ENCODE results near the gene LEF1.

The LEF1 gene

DNA sequence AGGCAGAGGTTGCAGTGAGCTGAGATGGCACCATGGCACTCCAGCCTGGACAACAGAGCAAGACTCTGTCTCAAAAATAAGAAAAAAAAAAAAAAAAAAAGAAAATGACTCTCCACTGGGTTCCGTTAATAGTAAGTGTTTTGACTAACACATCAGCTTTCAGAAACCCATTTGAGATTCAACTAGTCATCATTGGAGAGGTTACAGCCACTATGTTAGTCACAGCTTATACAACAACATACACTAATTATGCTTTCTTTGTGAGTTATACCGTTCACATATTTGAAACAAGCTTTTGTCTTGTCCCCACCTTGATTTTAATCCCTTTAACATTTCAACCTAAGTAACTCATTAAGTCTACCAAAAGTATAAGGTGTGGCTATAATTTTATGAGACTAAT is 130.8 kb downstream of the LEF1 start (continued):
- TF ChIP-seq, protein P1, sequence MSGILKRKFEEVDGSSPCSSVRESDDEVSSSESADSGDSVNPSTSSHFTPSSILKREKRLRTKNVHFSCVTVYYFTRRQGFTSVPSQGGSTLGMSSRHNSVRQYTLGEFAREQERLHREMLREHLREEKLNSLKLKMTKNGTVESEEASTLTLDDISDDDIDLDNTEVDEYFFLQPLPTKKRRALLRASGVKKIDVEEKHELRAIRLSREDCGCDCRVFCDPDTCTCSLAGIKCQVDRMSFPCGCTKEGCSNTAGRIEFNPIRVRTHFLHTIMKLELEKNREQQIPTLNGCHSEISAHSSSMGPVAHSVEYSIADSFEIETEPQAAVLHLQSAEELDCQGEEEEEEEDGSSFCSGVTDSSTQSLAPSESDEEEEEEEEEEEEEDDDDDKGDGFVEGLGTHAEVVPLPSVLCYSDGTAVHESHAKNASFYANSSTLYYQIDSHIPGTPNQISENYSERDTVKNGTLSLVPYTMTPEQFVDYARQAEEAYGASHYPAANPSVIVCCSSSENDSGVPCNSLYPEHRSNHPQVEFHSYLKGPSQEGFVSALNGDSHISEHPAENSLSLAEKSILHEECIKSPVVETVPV (CRISPR knock-in tag; IDR thresholded peaks at IDR 0.05): no peak

DNA sequence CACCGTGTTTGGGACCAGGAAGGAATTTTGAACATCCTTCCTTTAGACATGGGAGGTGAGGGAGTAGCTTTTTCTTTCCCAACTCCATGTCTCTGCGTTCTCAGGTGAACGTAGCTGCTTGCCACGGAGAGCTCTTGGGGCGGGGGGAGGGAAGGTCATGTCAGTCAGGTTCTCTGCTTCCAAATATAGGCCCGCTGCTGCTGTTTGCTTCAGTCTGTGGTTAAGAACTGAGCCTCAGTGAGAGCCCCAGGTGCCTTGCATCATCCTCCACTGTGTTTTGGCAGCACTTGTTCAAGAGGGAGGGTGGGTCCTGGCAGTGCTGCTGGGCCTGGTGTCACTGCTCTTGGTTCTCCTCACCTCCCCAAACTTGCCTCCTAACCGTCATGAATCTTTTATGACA is 132.5 kb downstream of the LEF1 start:
- no peak for ATAC-seq
- no peak for TF ChIP-seq ARNTL (CRISPR knock-in tag; IDR thresholded peaks at IDR 0.05; ENCODE audit: borderline replicate concordance, low read depth)
- TF ChIP-seq ISL1 (CRISPR knock-in tag; IDR thresholded peaks at IDR 0.05): no peak
- TF ChIP-seq, protein P2, sequence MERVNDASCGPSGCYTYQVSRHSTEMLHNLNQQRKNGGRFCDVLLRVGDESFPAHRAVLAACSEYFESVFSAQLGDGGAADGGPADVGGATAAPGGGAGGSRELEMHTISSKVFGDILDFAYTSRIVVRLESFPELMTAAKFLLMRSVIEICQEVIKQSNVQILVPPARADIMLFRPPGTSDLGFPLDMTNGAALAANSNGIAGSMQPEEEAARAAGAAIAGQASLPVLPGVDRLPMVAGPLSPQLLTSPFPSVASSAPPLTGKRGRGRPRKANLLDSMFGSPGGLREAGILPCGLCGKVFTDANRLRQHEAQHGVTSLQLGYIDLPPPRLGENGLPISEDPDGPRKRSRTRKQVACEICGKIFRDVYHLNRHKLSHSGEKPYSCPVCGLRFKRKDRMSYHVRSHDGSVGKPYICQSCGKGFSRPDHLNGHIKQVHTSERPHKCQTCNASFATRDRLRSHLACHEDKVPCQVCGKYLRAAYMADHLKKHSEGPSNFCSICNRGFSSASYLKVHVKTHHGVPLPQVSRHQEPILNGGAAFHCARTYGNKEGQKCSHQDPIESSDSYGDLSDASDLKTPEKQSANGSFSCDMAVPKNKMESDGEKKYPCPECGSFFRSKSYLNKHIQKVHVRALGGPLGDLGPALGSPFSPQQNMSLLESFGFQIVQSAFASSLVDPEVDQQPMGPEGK (CRISPR knock-in tag; IDR thresholded peaks at IDR 0.05; ENCODE audit: borderline replicate concordance): no peak
- TF ChIP-seq ZNF565 (CRISPR knock-in tag; conservative IDR thresholded peaks at IDR 0.05; ENCODE audit: low read depth): no peak
- TF ChIP-seq, protein P3, sequence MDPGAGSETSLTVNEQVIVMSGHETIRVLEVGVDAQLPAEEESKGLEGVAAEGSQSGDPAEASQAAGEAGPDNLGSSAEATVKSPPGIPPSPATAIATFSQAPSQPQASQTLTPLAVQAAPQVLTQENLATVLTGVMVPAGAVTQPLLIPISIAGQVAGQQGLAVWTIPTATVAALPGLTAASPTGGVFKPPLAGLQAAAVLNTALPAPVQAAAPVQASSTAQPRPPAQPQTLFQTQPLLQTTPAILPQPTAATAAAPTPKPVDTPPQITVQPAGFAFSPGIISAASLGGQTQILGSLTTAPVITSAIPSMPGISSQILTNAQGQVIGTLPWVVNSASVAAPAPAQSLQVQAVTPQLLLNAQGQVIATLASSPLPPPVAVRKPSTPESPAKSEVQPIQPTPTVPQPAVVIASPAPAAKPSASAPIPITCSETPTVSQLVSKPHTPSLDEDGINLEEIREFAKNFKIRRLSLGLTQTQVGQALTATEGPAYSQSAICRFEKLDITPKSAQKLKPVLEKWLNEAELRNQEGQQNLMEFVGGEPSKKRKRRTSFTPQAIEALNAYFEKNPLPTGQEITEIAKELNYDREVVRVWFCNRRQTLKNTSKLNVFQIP (CRISPR knock-in tag; IDR thresholded peaks at IDR 0.05; ENCODE audit: borderline replicate concordance, low read depth): no peak
- no peak for TF ChIP-seq RARB (CRISPR knock-in tag; IDR thresholded peaks at IDR 0.05)
- TF ChIP-seq, protein P4, sequence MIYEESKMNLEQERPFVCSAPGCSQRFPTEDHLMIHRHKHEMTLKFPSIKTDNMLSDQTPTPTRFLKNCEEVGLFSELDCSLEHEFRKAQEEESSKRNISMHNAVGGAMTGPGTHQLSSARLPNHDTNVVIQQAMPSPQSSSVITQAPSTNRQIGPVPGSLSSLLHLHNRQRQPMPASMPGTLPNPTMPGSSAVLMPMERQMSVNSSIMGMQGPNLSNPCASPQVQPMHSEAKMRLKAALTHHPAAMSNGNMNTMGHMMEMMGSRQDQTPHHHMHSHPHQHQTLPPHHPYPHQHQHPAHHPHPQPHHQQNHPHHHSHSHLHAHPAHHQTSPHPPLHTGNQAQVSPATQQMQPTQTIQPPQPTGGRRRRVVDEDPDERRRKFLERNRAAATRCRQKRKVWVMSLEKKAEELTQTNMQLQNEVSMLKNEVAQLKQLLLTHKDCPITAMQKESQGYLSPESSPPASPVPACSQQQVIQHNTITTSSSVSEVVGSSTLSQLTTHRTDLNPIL (CRISPR knock-in tag; IDR thresholded peaks at IDR 0.05; ENCODE audit: low read depth): no peak
- TF ChIP-seq OSR1 (CRISPR knock-in tag; IDR thresholded peaks at IDR 0.05): no peak
- TF ChIP-seq GLIS3 (CRISPR knock-in tag; IDR thresholded peaks at IDR 0.05): no peak
- no peak for TF ChIP-seq ZFP3 (CRISPR knock-in tag; IDR thresholded peaks at IDR 0.05)
- no peak for TF ChIP-seq SNAI2 (CRISPR knock-in tag; IDR thresholded peaks at IDR 0.05)
- TF ChIP-seq TOX (CRISPR knock-in tag; IDR thresholded peaks at IDR 0.05; ENCODE audit: borderline replicate concordance): no peak
- TF ChIP-seq ZC3H10 (CRISPR knock-in tag; IDR thresholded peaks at IDR 0.05): no peak
- no peak for TF ChIP-seq BACH2 (CRISPR knock-in tag; IDR thresholded peaks at IDR 0.05; ENCODE audit: borderline replicate concordance)
- no peak for TF ChIP-seq TCF4 (CRISPR knock-in tag; IDR thresholded peaks at IDR 0.05; ENCODE audit: borderline replicate concordance)
- TF ChIP-seq, protein P1 (CRISPR knock-in tag; IDR thresholded peaks at IDR 0.05): no peak
- TF ChIP-seq PPARA (CRISPR knock-in tag; IDR thresholded peaks at IDR 0.05; ENCODE audit: borderline replicate concordance): no peak
- TF ChIP-seq, protein P5, sequence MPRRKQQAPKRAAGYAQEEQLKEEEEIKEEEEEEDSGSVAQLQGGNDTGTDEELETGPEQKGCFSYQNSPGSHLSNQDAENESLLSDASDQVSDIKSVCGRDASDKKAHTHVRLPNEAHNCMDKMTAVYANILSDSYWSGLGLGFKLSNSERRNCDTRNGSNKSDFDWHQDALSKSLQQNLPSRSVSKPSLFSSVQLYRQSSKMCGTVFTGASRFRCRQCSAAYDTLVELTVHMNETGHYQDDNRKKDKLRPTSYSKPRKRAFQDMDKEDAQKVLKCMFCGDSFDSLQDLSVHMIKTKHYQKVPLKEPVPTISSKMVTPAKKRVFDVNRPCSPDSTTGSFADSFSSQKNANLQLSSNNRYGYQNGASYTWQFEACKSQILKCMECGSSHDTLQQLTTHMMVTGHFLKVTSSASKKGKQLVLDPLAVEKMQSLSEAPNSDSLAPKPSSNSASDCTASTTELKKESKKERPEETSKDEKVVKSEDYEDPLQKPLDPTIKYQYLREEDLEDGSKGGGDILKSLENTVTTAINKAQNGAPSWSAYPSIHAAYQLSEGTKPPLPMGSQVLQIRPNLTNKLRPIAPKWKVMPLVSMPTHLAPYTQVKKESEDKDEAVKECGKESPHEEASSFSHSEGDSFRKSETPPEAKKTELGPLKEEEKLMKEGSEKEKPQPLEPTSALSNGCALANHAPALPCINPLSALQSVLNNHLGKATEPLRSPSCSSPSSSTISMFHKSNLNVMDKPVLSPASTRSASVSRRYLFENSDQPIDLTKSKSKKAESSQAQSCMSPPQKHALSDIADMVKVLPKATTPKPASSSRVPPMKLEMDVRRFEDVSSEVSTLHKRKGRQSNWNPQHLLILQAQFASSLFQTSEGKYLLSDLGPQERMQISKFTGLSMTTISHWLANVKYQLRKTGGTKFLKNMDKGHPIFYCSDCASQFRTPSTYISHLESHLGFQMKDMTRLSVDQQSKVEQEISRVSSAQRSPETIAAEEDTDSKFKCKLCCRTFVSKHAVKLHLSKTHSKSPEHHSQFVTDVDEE (CRISPR knock-in tag; IDR thresholded peaks at IDR 0.05): no peak

DNA sequence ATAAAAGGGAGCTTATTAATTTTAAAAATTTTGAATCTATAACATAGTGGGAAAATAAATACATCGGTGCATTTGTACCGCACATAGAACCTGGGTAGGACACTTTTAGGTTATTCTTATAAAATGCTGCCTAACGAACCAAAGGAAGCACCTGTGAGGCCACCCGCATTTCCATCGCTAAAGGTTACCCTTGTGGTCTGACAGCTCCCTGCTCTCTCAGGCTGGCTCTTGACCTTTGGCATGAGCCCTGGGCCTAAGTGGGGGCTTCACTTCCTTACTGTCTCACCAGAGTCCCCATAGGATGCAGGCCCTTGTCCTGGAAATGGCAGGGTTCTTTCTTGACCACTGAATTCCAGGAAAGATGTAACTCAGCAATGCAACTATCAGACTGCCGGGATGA is 133.0 kb downstream of the LEF1 start:
- no peak for TF ChIP-seq TOX (CRISPR knock-in tag; IDR thresholded peaks at IDR 0.05; ENCODE audit: borderline replicate concordance)
- TF ChIP-seq ZNF565 (CRISPR knock-in tag; conservative IDR thresholded peaks at IDR 0.05; ENCODE audit: low read depth): no peak
- no peak for TF ChIP-seq ARNTL (CRISPR knock-in tag; IDR thresholded peaks at IDR 0.05; ENCODE audit: borderline replicate concordance, low read depth)
- TF ChIP-seq TCF4 (CRISPR knock-in tag; IDR thresholded peaks at IDR 0.05; ENCODE audit: borderline replicate concordance): no peak
- no peak for TF ChIP-seq CSDC2 (CRISPR knock-in tag; IDR thresholded peaks at IDR 0.05)
- TF ChIP-seq ZFP3 (CRISPR knock-in tag; IDR thresholded peaks at IDR 0.05): no peak
- TF ChIP-seq ZC3H10 (CRISPR knock-in tag; IDR thresholded peaks at IDR 0.05): no peak
- no peak for TF ChIP-seq SNAI2 (CRISPR knock-in tag; IDR thresholded peaks at IDR 0.05)
- no peak for TF ChIP-seq BACH2 (CRISPR knock-in tag; IDR thresholded peaks at IDR 0.05; ENCODE audit: borderline replicate concordance)
- TF ChIP-seq, protein P2 (CRISPR knock-in tag; IDR thresholded peaks at IDR 0.05; ENCODE audit: borderline replicate concordance): no peak
- no peak for TF ChIP-seq ISL1 (CRISPR knock-in tag; IDR thresholded peaks at IDR 0.05)
- no peak for TF ChIP-seq RARB (CRISPR knock-in tag; IDR thresholded peaks at IDR 0.05)
- no peak for TF ChIP-seq OSR1 (CRISPR knock-in tag; IDR thresholded peaks at IDR 0.05)
- no peak for TF ChIP-seq ZNF70 (CRISPR knock-in tag; IDR thresholded peaks at IDR 0.05)
- TF ChIP-seq ESRRG (CRISPR knock-in tag; IDR thresholded peaks at IDR 0.05): no peak
- TF ChIP-seq ZNF8 (CRISPR knock-in tag; IDR thresholded peaks at IDR 0.05): no peak
- TF ChIP-seq, protein P3 (CRISPR knock-in tag; IDR thresholded peaks at IDR 0.05; ENCODE audit: borderline replicate concordance, low read depth): no peak
- ATAC-seq: no peak

Measured in SK-N-SH treated with all-trans-retinoic acid at 6 μM for 48 hours (cell line).